Astrocyte (in vitro differentiated cells and primary cell): Measurements from ENCODE around the gene SPATA9. TPM values are rescaled to one million over a fixed set of nuclear protein-coding genes. Genes with fewer than 3 reads are reported as not detected.

Experiments
- DNase-seq: peaks from one replicate; pipeline ENCODE4 v3.0.0-alpha.2; 2010; ENCODE audit warnings: low read depth
- FAIRE-seq: peaks from 2 replicates; lab custom pipeline; 2011; peaks lifted over from hg19 to GRCh38; lab: Jason Lieb, UNC
- H2AFZ ChIP-seq: 2 replicates; pipeline ENCODE4 v1.6.0; 2012; ENCODE audit warnings: low read depth, low read length, inconsistent platforms
- H3K27ac ChIP-seq: 2 replicates; pipeline ENCODE4 v1.5.1; 2011; ENCODE audit warnings: low read depth, low read length, inconsistent platforms
- H3K27me3 ChIP-seq: 2 replicates; pipeline ENCODE4 v1.6.0; 2011; ENCODE audit warnings: low read length, inconsistent platforms; ENCODE audit not compliant: insufficient read depth
- H3K36me3 ChIP-seq: 2 replicates; pipeline ENCODE4 v1.5.1; 2011; ENCODE audit warnings: low read length, inconsistent platforms; ENCODE audit not compliant: insufficient read depth
- H3K4me1 ChIP-seq: 2 replicates; pipeline ENCODE4 v1.5.1; 2011; ENCODE audit warnings: low read length, inconsistent platforms; ENCODE audit not compliant: insufficient read depth
- H3K4me2 ChIP-seq: 2 replicates; pipeline ENCODE4 v1.6.0; 2012; ENCODE audit warnings: low read length, inconsistent platforms
- H3K4me3 ChIP-seq: 2 replicates; pipeline ENCODE4 v1.5.1; 2011; ENCODE audit warnings: low read depth, mild to moderate bottlenecking, low read length, inconsistent platforms; ENCODE audit not compliant: insufficient read depth
- H3K79me2 ChIP-seq: 2 replicates; pipeline ENCODE4 v1.6.0; 2012; ENCODE audit warnings: mild to moderate bottlenecking, low read length, inconsistent platforms; ENCODE audit not compliant: insufficient read depth
- H3K9ac ChIP-seq: 2 replicates; pipeline ENCODE4 v1.6.0; 2012; ENCODE audit warnings: mild to moderate bottlenecking, low read length, inconsistent platforms
- H3K9me3 ChIP-seq: 2 replicates; pipeline ENCODE4 v1.5.1; 2012; ENCODE audit warnings: low read depth, mild to moderate bottlenecking, low read length, inconsistent platforms; ENCODE audit not compliant: insufficient read depth
- H4K20me1 ChIP-seq: 2 replicates; pipeline ENCODE4 v1.6.0; 2012; ENCODE audit warnings: low read length, inconsistent platforms; ENCODE audit not compliant: insufficient read depth
- H3K27ac Mint-ChIP-seq: one replicate; pipeline ENCODE4 v1.8.0; 2021; ENCODE audit warnings: mild to moderate bottlenecking, mixed read lengths; ENCODE audit not compliant: unreplicated experiment
- H3K27me3 Mint-ChIP-seq: one replicate; pipeline ENCODE4 v1.8.0; 2021; ENCODE audit warnings: low read depth, mixed read lengths; ENCODE audit not compliant: unreplicated experiment
- H3K36me3 Mint-ChIP-seq: one replicate; pipeline ENCODE4 v1.8.0; 2021; ENCODE audit warnings: low read depth, mixed read lengths; ENCODE audit not compliant: unreplicated experiment
- H3K4me1 Mint-ChIP-seq: one replicate; pipeline ENCODE4 v1.8.0; 2021; ENCODE audit warnings: low read depth, mixed read lengths; ENCODE audit not compliant: unreplicated experiment
- H3K4me3 Mint-ChIP-seq: one replicate; pipeline ENCODE4 v1.8.0; 2021; ENCODE audit warnings: mild to moderate bottlenecking, moderate library complexity, mixed read lengths; ENCODE audit not compliant: unreplicated experiment
- H3K9me3 Mint-ChIP-seq: one replicate; pipeline ENCODE4 v1.8.0; 2021; ENCODE audit warnings: mild to moderate bottlenecking, mixed read lengths; ENCODE audit not compliant: unreplicated experiment
- EZH2 ChIP-seq: IDR thresholded peaks from 2 replicates; pipeline ENCODE4 v1.6.1; 2012; ENCODE audit warnings: mild to moderate bottlenecking, low read length, inconsistent platforms; ENCODE audit not compliant: insufficient read depth
- total RNA-seq: library from RNA; stranded (reverse); gene quantifications from 2 replicates; pipeline ENCODE4 v1.2.1, GENCODE V29; 2021
- TF ChIP-seq, protein P1 (sequence below): IDR thresholded peaks from 2 replicates; pipeline ENCODE4 v1.5.1; 2011; ENCODE audit warnings: low read depth, mild to moderate bottlenecking, inconsistent platforms, low read length, moderate library complexity; ENCODE audit not compliant: insufficient read depth

Gene SPATA9
- total RNA-seq, 1 donor from 2014 or later = 0.98 TPM

DNA sequence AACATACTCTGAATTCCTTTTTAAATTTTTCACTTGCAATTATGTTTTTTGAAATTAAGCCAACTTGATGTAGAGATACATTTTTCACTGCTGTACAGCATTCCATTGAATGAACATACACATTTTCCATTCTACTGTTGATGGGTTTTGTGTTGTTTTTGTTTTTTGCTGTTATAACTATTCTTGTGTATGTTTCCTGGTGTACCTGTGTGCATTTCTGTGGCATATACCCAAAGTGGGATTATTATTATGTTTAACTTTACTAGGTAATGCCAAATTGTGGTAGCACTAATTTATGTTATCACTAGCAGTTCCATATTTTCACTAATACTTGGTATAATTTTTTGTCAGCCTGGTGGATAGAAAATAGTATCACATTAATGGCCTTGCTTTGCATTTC is 33.5 kb downstream of the SPATA9 start:
- DNase-seq (no peak), FAIRE-seq (no peak)
- Histone ChIP-seq H3K9me3 (no peaks in the 10 kb centered on the region), H3K4me3 (no peak overlapping the region), H3K4me1 (peaks cover 6% of the 10 kb centered on the region), H3K79me2 (no peaks in the 10 kb centered on the region), H2AFZ (no peak overlapping the region), H3K27ac (no peak overlapping the region), H3K9ac (no peak overlapping the region), H3K4me2 (no peak overlapping the region), H3K36me3 (no peaks in the 10 kb centered on the region), H4K20me1 (no peaks in the 10 kb centered on the region), H3K27me3 (no peaks in the 10 kb centered on the region)
- TF ChIP-seq, protein P1, sequence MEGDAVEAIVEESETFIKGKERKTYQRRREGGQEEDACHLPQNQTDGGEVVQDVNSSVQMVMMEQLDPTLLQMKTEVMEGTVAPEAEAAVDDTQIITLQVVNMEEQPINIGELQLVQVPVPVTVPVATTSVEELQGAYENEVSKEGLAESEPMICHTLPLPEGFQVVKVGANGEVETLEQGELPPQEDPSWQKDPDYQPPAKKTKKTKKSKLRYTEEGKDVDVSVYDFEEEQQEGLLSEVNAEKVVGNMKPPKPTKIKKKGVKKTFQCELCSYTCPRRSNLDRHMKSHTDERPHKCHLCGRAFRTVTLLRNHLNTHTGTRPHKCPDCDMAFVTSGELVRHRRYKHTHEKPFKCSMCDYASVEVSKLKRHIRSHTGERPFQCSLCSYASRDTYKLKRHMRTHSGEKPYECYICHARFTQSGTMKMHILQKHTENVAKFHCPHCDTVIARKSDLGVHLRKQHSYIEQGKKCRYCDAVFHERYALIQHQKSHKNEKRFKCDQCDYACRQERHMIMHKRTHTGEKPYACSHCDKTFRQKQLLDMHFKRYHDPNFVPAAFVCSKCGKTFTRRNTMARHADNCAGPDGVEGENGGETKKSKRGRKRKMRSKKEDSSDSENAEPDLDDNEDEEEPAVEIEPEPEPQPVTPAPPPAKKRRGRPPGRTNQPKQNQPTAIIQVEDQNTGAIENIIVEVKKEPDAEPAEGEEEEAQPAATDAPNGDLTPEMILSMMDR = no peak
- TF ChIP-seq EZH2 = no peak
- no peak overlapping the region for H3K27ac Mint-ChIP-seq
- no peak overlapping the region for H3K4me3 Mint-ChIP-seq
- H3K9me3 Mint-ChIP-seq = no peaks in the 10 kb centered on the region
- H3K4me1 Mint-ChIP-seq = no peaks in the 10 kb centered on the region
- H3K27me3 Mint-ChIP-seq = no peaks in the 10 kb centered on the region
- no peaks in the 10 kb centered on the region for H3K36me3 Mint-ChIP-seq

DNA sequence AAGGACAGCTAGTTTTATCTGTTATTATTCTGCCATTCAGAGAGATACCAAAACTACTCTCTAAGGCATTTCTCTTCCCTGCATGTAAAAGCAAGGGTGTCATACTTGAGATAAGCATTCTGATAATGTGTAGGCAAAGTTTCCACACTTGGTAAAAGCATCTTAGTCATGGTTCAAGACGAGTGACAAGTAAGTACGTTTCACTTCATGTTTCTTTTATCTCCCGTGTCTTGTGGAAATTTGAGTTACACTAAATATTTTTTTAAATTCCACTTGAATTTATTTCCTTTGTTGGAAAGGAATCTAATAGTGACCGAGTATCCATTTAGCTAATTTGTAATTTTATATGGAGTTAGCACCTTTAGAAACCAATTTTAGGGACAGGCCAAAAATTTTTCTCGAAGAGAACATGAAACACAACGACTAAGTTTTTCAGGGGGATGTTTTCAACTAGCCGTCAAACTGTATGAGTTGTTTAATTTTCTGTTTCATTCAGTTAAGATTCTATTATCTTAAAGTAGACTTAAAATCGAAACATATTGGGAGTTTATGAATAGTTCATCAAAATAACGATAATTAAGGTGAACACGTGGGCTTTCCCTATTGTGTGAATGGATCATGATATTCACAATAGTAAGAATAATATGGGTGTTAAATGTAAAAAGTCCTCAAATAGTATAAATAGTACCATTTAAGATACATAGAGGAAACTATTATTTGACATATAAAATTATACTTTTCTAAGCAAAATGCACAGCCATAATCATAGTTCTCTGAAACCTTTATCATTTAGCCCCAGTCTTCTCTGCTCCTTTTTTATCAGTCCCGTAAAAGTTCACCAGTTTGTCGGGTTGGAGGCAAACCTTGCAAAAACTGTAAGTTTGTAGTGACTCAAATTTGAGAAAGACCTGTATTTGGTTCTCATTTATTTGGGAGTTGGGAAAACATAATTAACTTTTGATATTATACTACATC is 34.6 kb downstream of the SPATA9 start:
- Mint-ChIP-seq H3K36me3 (no peaks in the 10 kb centered on the region), H3K4me1 (no peaks in the 10 kb centered on the region), H3K9me3 (no peaks in the 10 kb centered on the region), H3K27ac (no peak overlapping the region), H3K4me3 (no peak overlapping the region), H3K27me3 (no peaks in the 10 kb centered on the region)
- H3K4me1 ChIP-seq = peaks cover 6% of the 10 kb centered on the region
- H3K9me3 ChIP-seq = no peaks in the 10 kb centered on the region
- H3K36me3 ChIP-seq = no peaks in the 10 kb centered on the region
- no peak overlapping the region for H3K4me2 ChIP-seq
- no peak overlapping the region for H3K27ac ChIP-seq
- FAIRE-seq (no peak), DNase-seq (peak; percentile 27)
- no peaks in the 10 kb centered on the region for H3K79me2 ChIP-seq
- H4K20me1 ChIP-seq = no peaks in the 10 kb centered on the region
- H2AFZ ChIP-seq = no peak overlapping the region
- TF ChIP-seq, protein P1 = no peak
- TF ChIP-seq EZH2 = no peak
- H3K9ac ChIP-seq = no peak overlapping the region
- no peaks in the 10 kb centered on the region for H3K27me3 ChIP-seq
- H3K4me3 ChIP-seq = no peak overlapping the region
